HFFc6 (cell line): Measurements from ENCODE around the gene SOCS4. TPM values are rescaled to one million over a fixed set of nuclear protein-coding genes. Genes with fewer than 3 reads are reported as not detected.

Experiments used
- DNase-seq: peaks from one replicate; pipeline ENCODE4 v3.0.0-alpha.2; 2018
- H3K27ac Mint-ChIP-seq: 2 replicates; pipeline ENCODE4 v1.8.0; 2020; ENCODE audit warnings: mild to moderate bottlenecking, mixed read lengths
- H3K27me3 Mint-ChIP-seq: 2 replicates; pipeline ENCODE4 v1.8.0; 2021; ENCODE audit warnings: mild to moderate bottlenecking, moderate library complexity, mixed read lengths; ENCODE audit not compliant: insufficient read depth
- H3K36me3 Mint-ChIP-seq: 2 replicates; pipeline ENCODE4 v1.8.0; 2021; ENCODE audit warnings: low read depth, mixed read lengths
- H3K4me1 Mint-ChIP-seq: 2 replicates; pipeline ENCODE4 v1.8.0; 2020; ENCODE audit warnings: low read depth, mixed read lengths
- H3K4me3 Mint-ChIP-seq: 2 replicates; pipeline ENCODE4 v1.8.0; 2020; ENCODE audit warnings: mild to moderate bottlenecking, moderate library complexity, mixed read lengths
- H3K9me3 Mint-ChIP-seq: 2 replicates; pipeline ENCODE4 v1.8.0; 2020; ENCODE audit warnings: mild to moderate bottlenecking, mixed read lengths
- total RNA-seq, 6 experiments: library from RNA; stranded (reverse); fragmentation: NEBNext Ultra II Directional; extraction: Animal tissue kit (Norgen Biotek cat#: 25700); gene quantifications; 2 replicates in 1 of 6; 3 replicates in 5 of 6; pipeline ENCODE4 v1.2.3, GENCODE V29; 2021
- TF ChIP-seq, protein P1 (sequence below): fragments of 200-600 bp; sonication (generic); IDR thresholded peaks from 2 replicates; pipeline ENCODE4 v1.5.0; 2021; ENCODE audit warnings: antibody characterized with exemption, mild to moderate bottlenecking

SOCS4 gene
- total RNA-seq, 6 experiments from 2014 or later = 22.1 to 26.2 (median 23.6) TPM

DNA sequence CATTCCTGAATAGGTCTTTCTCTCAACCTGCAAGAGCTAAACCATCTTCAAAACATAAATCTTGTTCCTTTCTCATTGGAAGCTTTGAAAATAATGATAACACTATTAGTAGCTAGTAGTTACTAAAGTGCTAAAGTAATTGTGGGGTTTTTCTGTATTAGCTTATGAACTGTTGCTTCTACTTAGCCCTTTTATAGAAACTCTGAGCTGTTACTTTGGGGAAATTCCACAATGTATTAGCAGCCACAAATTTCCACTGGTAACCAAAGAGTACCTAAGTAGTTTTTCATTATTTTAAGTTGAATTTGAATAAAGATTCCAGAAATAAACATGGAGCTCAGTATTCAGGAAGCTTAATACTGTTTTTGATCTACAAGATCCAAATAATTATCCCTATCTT is 18.1 kb downstream of the SOCS4 start:
- DNase-seq = no peak
- no peaks in the 10 kb centered on the region for H3K9me3 Mint-ChIP-seq
- H3K4me1 Mint-ChIP-seq = no peaks in the 10 kb centered on the region
- TF ChIP-seq, protein P1, sequence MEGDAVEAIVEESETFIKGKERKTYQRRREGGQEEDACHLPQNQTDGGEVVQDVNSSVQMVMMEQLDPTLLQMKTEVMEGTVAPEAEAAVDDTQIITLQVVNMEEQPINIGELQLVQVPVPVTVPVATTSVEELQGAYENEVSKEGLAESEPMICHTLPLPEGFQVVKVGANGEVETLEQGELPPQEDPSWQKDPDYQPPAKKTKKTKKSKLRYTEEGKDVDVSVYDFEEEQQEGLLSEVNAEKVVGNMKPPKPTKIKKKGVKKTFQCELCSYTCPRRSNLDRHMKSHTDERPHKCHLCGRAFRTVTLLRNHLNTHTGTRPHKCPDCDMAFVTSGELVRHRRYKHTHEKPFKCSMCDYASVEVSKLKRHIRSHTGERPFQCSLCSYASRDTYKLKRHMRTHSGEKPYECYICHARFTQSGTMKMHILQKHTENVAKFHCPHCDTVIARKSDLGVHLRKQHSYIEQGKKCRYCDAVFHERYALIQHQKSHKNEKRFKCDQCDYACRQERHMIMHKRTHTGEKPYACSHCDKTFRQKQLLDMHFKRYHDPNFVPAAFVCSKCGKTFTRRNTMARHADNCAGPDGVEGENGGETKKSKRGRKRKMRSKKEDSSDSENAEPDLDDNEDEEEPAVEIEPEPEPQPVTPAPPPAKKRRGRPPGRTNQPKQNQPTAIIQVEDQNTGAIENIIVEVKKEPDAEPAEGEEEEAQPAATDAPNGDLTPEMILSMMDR = no peak
- no peak overlapping the region for H3K27ac Mint-ChIP-seq
- no peak overlapping the region for H3K4me3 Mint-ChIP-seq
- no peaks in the 10 kb centered on the region; the same call in 1 of the 2 replicates for H3K27me3 Mint-ChIP-seq
- H3K36me3 Mint-ChIP-seq = peaks cover 15% of the 10 kb centered on the region

DNA sequence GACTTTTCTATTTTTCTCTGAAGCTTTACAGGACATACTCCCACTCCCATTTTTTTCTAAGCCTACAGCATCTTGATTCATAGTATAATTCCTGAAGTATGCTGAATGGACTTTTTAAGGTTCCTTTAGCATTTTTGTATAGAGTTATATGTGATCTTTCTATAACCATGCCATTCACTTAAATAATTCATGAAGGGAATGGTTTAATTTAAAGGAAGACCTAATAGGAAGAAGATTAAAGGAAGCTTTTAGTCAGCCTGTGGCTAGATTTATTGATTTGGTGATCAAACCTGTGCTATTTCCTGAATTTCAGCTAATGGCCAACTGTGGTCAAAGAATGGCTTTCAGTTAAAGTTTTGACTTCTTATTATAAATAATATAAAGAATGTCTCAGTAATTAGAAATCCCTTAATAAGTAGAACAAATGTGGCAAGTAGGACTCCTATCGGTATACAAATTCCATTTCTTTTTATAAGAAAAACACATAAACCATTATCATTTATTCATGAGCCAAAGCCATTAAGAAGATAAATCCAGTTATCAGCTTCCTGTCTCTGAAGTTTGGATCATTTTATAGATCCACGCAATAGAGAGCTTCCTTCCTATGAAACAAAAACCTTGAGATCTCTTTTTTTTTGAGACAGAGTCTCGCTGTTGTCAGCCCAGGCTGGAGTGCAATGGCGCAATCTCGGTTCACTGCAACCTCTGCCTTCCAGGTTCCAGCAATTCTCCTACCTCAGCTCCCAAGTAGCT is 20.4 kb downstream of the SOCS4 start:
- TF ChIP-seq, protein P1 = no peak
- Mint-ChIP-seq H3K36me3 (peaks cover 20% of the 10 kb centered on the region), H3K4me1 (peaks cover 10% of the 10 kb centered on the region), H3K27me3 (no peaks in the 10 kb centered on the region; the same call in 1 of the 2 replicates), H3K9me3 (no peaks in the 10 kb centered on the region), H3K27ac (no peak overlapping the region), H3K4me3 (no peak overlapping the region)
- no peak for DNase-seq

DNA sequence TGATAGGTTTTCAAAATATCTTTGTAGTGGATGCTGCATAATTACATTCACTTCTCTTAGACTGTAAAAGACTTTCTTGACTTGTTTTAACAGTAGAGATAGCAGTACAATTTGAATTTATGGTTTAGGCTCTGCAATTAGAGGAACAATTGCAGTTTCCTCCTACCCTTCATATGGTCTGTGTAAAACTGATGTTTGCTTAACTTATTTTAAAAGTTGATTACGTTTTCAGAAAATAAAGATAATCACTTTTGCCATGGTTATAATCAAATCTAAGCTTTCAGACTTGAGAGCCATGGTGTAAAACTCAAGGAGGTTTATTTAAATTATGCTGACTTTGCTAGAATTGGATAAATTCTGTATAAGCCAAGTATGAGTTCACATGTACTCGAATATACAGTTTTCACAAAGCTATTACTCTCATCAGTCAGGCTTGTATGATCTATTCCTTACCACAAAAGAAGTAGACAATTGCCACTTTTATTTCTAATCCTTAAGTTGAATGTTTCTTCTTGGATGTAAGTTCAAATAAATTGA is 21.9 kb downstream of the SOCS4 start:
- TF ChIP-seq, protein P1 = no peak
- Mint-ChIP-seq H3K27ac (no peak overlapping the region), H3K36me3 (peaks cover 20% of the 10 kb centered on the region)

DNA sequence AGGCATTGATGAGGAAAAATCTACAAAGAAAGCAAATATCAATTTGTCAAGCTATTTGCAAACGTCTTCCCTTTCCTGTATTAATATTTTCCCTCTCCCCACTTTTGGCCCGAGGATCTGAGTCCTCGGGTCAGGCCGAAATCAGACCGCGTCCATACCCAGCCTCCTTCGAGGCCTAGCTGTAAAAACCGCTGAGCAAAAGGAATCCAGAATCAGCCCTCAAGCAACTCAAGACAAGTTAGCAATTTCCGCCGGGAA is 24.1 kb downstream of the SOCS4 start:
- TF ChIP-seq, protein P1 = no peak

More for the DNA sequence above, 21.9 kb downstream of the SOCS4 start:
- Mint-ChIP-seq H3K27me3 (no peaks in the 10 kb centered on the region), H3K4me3 (no peak overlapping the region), H3K4me1 (peaks cover 24% of the 10 kb centered on the region), H3K9me3 (no peaks in the 10 kb centered on the region)
- DNase-seq = no peak

DNA sequence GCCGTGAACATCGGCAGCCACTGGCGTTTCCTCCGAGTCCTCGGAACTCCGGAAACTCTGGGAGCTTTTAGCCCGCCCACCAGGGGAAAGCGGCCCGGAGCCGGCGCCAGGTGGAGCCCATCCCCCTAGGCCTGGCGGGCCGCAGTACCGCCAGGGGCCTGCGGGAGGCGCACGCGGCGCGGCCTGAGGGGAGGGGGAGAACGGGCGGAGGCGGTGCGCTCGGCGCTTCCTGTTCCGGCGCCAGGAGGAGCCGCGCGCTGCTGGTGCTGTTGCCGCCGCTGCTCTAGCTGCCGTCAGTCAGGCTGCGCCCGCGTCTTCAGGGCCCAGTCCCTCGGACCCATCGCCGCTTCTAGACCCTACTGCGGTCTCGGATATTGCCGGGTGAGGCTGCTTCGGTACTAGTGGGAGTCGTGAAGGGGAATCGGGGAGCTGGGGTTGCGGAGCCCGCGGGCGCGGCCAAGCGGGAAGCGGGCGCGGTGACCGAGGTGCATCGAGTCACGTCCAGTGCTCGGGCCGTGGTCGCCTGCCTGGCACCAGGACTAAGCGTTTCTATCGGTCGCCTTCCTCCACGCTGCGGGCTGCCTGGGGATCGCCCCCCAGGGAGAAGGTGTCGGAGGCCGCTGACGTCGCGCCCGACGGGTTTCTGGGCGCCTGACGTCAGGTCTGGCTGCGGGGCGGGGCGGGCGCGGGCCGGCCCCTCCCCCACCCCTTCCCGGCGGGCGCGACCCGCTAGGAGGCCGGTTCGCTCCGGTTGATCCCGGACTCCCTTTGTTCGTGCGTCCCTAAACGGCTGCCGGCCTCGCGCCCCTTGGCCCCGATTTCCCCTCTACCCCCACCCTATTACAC is 24.6 kb downstream of the SOCS4 start, which contains the start of gene MAPK1IP1L:
Gene MAPK1IP1L (plus strand): TSS at position 225 of the 846 bp plus-strand sequence. CDS start 10,037 bp downstream, outside the sequence.
- DNase-seq = peak; percentile 90
- H3K4me1 Mint-ChIP-seq = peaks cover 38% of the 10 kb centered on the region
- no peaks in the 10 kb centered on the region for H3K9me3 Mint-ChIP-seq
- no peaks in the 10 kb centered on the region for H3K27me3 Mint-ChIP-seq
- TF ChIP-seq, protein P1 = peak; percentile 100
- peak within 1 kb of the TSS; percentile 89 for H3K4me3 Mint-ChIP-seq
- H3K27ac Mint-ChIP-seq = peak within 1 kb of the TSS; percentile 99
- peaks cover 33% of the 10 kb centered on the region for H3K36me3 Mint-ChIP-seq

More for the DNA sequence above, 24.1 kb downstream of the SOCS4 start:
- DNase-seq = no peak
- H3K4me3 Mint-ChIP-seq = peak overlapping the region; percentile 89
- no peaks in the 10 kb centered on the region for H3K9me3 Mint-ChIP-seq
- no peaks in the 10 kb centered on the region for H3K27me3 Mint-ChIP-seq
- H3K4me1 Mint-ChIP-seq = peaks cover 38% of the 10 kb centered on the region
- H3K36me3 Mint-ChIP-seq = peaks cover 32% of the 10 kb centered on the region
- H3K27ac Mint-ChIP-seq = peak overlapping the region; percentile 96
